NCI-H2081 treated with DMSO at 0.1 percent for 48 hours (cell line): Measurements from ENCODE around the gene TTC6.

Experiments
- DNase-seq: peaks from one replicate; lab custom pipeline; 2025; lab: John Stamatoyannopoulos, UW

TTC6 gene

DNA sequence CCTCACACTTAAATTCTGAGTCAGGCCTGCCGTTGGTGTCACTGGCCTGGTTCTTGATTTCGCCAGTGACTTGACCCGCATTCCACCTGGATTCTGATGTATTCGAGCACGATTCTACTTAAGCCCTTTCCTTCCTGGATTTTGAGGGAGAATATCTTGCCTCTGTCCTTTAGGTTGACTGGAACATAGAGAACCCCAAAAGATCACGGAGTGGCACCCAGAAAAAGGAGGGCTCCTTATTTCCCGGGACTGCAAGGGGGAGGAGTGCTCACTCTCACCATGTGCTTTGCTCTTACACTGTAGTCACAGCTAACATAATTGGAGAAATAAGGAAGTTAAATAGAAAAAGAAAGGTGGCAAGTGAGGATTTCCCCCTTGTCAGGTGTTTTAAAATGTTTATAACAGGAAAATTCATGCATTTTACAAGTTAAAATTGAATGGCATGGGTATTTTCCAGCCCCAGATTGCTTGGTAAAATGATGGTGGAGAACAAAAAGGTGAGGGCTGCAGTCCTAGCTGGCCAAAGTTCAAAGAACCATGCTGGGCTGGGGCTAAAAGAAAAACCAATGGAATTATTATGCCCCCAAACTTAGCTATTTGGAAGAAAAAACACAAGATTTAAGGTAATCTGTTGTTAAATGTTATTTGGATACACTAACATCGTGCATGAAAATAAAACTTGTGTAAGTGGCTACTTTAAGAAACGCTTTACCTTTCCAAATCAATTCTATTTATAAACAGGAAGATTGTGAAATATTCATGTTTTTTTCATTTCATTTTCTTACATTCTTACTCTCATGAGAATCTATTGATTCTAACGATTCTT, 9.2 kb upstream of the TTC6 start:
- no peak for DNase-seq

GRCh38 chr14:37586797-37587130, 8.7 kb upstream of the TTC6 start:
- no peak for DNase-seq

- no peak for DNase-seq
Observed at GRCh38 chr14:37587131-37587803, 8.2 kb upstream of the TTC6 start.

DNA sequence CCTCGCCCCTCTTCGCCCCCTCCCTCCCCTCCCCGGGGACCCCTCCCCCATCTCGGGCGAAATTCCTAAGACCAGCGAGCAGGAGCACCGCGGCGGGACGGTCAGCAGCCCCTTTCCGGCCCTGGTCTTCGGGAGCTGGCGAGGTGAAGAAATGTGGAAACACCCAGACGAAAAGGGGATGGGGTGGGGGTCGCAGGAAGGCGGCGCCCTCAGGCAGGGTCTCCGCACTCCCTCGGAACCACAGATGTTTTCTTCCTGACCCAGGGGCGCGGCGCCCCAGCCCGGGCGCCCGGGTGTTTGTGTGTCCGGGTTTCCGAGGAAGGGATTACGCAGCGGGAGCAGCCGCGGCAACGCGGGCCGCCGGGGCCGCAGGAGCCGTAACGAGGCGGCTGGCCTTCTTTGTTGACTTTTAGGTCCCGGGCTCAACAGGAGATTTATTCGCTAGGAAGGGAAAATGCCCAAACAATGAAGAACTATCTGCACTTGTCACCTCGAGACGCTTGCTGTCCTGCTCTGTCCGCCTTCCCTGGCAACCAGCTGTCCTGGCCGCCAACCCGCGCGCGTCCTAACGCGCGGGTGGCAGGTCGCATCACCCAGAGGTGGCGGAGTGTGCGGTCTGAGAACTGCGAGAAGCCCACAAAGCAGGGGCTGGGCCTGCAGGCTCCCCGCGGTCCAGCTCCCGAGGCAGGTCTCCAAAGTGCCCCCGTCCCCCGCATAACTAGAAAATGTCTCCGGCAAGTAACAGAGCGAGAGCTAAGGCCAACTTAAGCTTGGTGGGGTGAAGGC, 7.4 kb upstream of the TTC6 start:
- DNase-seq: no peak

- DNase-seq: no peak
Observed at GRCh38 chr14:37588667-37588955, 6.8 kb upstream of the TTC6 start.

DNA sequence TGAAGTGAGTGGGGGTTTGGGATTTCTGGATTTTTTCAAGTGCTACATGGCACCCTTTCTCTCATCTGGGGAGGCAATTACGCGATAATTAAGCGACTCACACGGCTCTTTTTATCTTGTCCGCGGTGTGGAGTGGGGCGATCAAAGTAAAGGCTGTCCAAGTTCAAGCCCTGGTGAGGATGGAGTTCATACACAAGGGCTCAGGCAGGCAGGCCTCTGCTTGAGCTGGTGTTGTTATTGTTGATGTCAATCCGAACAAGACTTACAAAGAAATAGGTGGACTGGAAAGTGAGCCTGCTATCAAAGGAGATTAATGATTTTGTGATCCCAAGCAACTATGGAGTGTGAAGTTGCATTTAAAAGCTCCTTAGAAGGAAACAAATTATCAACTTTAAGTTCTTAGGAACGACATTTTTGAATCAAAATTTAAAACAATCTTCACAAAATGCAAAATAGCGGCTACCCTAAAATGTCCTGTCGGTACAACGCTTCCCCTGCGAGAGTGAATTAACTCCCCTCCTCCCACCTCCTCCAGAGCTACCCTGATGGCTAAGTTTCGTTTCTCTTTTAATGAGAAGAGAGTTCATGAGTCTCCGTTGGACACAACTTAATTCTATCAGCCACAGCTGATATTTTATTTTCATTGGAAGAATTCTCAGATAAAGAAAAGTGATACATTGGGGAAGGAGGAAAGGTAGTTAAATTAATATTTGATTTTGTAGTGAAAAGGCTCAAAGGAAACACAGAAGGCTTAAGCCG, 6.3 kb upstream of the TTC6 start:
- no peak for DNase-seq

- no peak for DNase-seq
Observed at GRCh38 chr14:37589715-37590427, 5.6 kb upstream of the TTC6 start.

GRCh38 chr14:37590428-37591139, 4.8 kb upstream of the TTC6 start:
- DNase-seq: no peak

DNA sequence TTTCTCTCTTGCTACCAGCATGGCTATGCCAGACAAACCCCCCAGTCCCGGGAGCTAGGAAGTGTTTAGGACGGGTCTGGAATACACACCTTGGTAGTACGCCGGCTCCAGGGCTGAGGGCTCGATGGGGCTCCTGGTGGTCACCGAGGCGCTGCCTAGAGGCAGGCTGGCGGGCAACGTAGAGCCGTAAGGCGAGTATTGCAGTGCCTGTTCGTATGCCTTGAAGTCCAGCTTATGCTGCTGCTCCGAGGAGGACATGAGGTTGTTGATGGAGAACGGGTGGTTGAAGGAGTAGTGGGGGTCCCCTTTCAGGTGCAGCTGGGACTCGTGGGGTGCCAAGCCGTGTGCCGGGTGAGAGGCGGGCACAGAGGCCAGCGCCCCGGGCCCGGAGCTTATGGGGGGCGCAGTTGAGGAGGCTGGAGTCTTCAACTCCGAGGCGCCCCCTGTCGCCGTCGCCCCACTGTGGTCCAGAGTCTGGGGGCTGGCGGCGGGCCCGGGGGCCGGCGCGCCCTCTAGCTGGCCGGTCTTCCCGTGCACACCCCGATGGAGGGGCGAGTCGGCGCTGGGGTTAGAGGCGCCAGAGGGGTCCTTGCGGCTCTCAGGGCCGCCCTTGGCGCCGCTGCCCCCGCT, 4.0 kb upstream of the TTC6 start:
- DNase-seq: no peak

- DNase-seq: no peak
Observed at GRCh38 chr14:37591941-37592481, 3.4 kb upstream of the TTC6 start.

GRCh38 chr14:37592482-37593408, 2.7 kb upstream of the TTC6 start:
- DNase-seq: no peak

DNA sequence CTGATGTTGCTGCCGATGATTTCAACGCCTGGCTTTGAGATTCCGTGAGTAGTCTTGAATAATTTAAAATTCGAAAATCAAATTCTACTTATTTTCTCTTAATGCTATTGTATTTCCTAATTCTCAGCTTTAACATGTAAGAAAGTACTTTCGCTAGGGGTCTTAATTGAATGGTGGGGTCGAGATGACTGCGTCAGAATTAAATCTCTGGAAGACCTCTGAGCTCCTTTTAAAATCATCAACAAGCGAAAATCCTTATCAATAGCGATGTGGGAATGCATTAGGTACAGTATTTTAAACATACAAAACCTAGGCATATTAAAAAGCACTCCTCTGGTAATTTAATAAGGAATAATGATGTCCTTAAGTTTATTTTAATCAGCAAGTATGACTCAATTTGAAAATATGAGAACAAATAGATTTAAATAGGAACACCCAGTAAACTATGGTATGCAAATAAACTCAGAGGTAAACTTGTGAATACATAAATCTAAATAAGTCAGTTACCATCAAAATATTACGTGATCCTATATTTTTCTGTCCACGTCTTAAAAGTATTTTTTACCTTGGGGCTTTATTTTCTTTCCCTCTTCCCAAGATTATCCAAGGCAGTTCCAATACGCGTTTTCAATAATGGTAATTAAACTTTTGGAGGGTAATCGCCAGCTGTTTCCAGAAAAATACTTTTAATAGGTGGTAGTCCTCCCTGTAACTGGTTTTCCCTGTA, 1.8 kb upstream of the TTC6 start:
- DNase-seq: no peak

DNA sequence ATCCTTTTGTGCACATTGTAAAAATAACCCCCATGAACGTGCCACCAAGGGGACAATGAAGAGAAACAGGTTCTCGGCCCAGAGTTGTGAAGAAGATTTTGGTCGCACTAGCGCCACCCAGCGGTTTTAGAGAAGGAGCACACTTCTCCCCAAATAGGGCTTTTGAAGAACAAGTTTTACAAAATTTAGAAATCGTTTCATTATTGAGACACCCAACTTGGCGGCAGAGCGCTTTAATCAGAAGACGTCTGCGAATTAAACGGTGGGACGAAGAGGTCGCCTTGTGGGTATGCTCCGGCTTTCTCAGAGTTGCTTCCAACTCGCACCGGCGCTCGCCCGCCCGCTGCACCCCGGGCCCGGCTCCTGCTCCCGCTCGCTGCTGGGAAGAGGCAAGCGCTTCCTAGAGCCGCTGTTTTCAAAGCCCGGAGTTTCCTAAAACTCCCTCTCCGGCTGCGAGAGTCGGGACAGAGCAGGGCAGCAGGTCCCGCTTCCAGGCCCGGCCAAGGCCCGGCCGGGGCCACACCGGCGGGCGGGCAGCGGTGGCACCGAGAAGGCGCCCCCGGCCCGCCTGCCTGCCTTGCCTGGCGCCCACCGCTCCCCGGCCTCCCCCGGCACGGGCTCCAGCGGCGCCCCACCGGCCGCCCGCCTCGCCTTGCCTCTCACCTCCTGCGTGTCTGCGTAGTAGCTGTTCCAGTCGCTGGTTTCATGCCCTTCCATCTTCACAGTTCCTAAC, 1.0 kb upstream of the TTC6 start:
- peak; percentile 77 for DNase-seq

GRCh38 chr14:37595809-37596621, 586 bp downstream of the TTC6 start:
- peak; percentile 76 for DNase-seq

- DNase-seq: no peak
Observed at GRCh38 chr14:37596790-37597472, 1.5 kb downstream of the TTC6 start.

GRCh38 chr14:37597538-37597913, 2.1 kb downstream of the TTC6 start:
- no peak for DNase-seq
